ENCODE results near the gene TGFA. TPM values are rescaled to one million over a fixed set of nuclear protein-coding genes. Genes with fewer than 3 reads are reported as not detected.
A peak's percentile ranks its signal among the peaks of the same experiment; 100 is the strongest.

TGFA gene
- total and polyA plus RNA-seq, 4 donors: 1.1 to 2.9 (median 1.7) TPM

DNA sequence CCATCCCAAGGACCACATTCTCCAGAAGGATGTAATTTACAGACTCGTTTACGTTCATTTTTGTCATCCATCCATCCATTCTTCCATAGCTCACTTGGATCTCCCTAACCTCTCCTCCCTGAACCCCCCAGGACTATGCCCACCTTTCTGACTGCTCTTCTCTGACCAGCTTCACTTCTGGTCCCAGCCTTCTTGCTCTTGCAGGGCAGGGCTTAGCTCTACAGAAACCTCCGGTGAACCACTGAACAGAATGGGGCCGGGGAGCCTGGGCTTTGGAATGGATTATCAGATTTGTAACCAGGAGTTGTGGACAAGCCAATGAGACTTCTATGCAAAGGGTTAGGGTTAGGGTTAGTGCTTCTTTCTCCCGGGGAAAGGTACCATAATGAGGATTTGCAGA is 95.0 kb downstream of the TGFA start:
- H3K27ac ChIP-seq (ENCODE audit: low read depth in 1 of 2, low read length in 2 of 2): no peak overlapping the region
- WGBS: 87% methylated on average over 5 of the region's 5 CpGs
- TF ChIP-seq HNF4A (conservative IDR thresholded peaks at IDR 0.05) (no peak), JUND (IDR thresholded peaks at IDR 0.05) (no peak), TAF1 (conservative IDR thresholded peaks at IDR 0.05) (no peak), YY1 (IDR thresholded peaks at IDR 0.05) (no peak), EGR1 (IDR thresholded peaks at IDR 0.05; ENCODE audit: low read depth in 2 of 2) (no peak), GABPA (IDR thresholded peaks at IDR 0.05 in 1 of 2, conservative IDR thresholded peaks at IDR 0.05 in 1 of 2) (no peak), RAD21 (IDR thresholded peaks at IDR 0.05) (no peak)
- TF ChIP-seq, protein P1, sequence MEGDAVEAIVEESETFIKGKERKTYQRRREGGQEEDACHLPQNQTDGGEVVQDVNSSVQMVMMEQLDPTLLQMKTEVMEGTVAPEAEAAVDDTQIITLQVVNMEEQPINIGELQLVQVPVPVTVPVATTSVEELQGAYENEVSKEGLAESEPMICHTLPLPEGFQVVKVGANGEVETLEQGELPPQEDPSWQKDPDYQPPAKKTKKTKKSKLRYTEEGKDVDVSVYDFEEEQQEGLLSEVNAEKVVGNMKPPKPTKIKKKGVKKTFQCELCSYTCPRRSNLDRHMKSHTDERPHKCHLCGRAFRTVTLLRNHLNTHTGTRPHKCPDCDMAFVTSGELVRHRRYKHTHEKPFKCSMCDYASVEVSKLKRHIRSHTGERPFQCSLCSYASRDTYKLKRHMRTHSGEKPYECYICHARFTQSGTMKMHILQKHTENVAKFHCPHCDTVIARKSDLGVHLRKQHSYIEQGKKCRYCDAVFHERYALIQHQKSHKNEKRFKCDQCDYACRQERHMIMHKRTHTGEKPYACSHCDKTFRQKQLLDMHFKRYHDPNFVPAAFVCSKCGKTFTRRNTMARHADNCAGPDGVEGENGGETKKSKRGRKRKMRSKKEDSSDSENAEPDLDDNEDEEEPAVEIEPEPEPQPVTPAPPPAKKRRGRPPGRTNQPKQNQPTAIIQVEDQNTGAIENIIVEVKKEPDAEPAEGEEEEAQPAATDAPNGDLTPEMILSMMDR (IDR thresholded peaks at IDR 0.05; ENCODE audit: low read depth, low read length, missing input control): no peak
- no peak for DNase-seq (ENCODE audit: low spot score)
- no peaks in the 10 kb centered on the region for H3K4me1 ChIP-seq (ENCODE audit: control insufficient read depth in 4 of 4, insufficient read depth in 4 of 4, low read length in 3 of 4)
- no peaks in the 10 kb centered on the region for H3K9me3 ChIP-seq (ENCODE audit: control insufficient read depth in 4 of 4, low read length in 3 of 4)
- H3K27me3 ChIP-seq (ENCODE audit: control insufficient read depth in 4 of 4, insufficient read depth in 4 of 4, low read length in 3 of 4): no peaks in the 10 kb centered on the region
- no peak overlapping the region for H3K9ac ChIP-seq (ENCODE audit: low read depth in 1 of 2, low read length in 2 of 2)
- no peak overlapping the region for H3K4me3 ChIP-seq (ENCODE audit: low read depth in 1 of 3, low read length in 3 of 3)
- no peaks in the 10 kb centered on the region for H3K36me3 ChIP-seq (ENCODE audit: control insufficient read depth in 4 of 4, insufficient read depth in 3 of 4, low read depth in 1 of 4, low read length in 3 of 4)

- peak; percentile 12 for DNase-seq (ENCODE audit: low spot score)
- Histone ChIP-seq H3K4me1 (ENCODE audit: control insufficient read depth in 4 of 4, insufficient read depth in 4 of 4, low read length in 3 of 4) (no peaks in the 10 kb centered on the region), H3K4me3 (ENCODE audit: low read depth in 1 of 3, low read length in 3 of 3) (no peak overlapping the region), H3K27ac (ENCODE audit: low read depth in 1 of 2, low read length in 2 of 2) (no peak overlapping the region), H3K36me3 (ENCODE audit: control insufficient read depth in 4 of 4, insufficient read depth in 3 of 4, low read depth in 1 of 4, low read length in 3 of 4) (no peaks in the 10 kb centered on the region), H3K9me3 (ENCODE audit: control insufficient read depth in 4 of 4, low read length in 3 of 4) (no peaks in the 10 kb centered on the region), H3K27me3 (ENCODE audit: control insufficient read depth in 4 of 4, insufficient read depth in 4 of 4, low read length in 3 of 4) (no peaks in the 10 kb centered on the region), H3K9ac (ENCODE audit: low read depth in 1 of 2, low read length in 2 of 2) (no peak overlapping the region)
- TF ChIP-seq JUND (IDR thresholded peaks at IDR 0.05) (no peak), RXRA (IDR thresholded peaks at IDR 0.05) (no peak), GABPA (IDR thresholded peaks at IDR 0.05 in 1 of 2, conservative IDR thresholded peaks at IDR 0.05 in 1 of 2) (no peak)
- WGBS: 84% methylated on average over 10 of the region's 10 CpGs
These were observed 96.8 kb downstream of the TGFA start for GRCh38 chr2:70456585-70457495.

GRCh38 chr2:70454936-70455544 is 98.6 kb downstream of the TGFA start:
- DNase-seq (ENCODE audit: low spot score): no peak
- no peaks in the 10 kb centered on the region for H3K27me3 ChIP-seq (ENCODE audit: control insufficient read depth in 4 of 4, insufficient read depth in 4 of 4, low read length in 3 of 4)
- peaks cover 0 to 2% (median 0%) of the 10 kb centered on the region in 4 donors for H3K4me1 ChIP-seq (ENCODE audit: control insufficient read depth in 4 of 4, insufficient read depth in 4 of 4, low read length in 3 of 4)
- H3K36me3 ChIP-seq (ENCODE audit: control insufficient read depth in 4 of 4, insufficient read depth in 3 of 4, low read depth in 1 of 4, low read length in 3 of 4): no peaks in the 10 kb centered on the region
- H3K9ac ChIP-seq (ENCODE audit: low read depth in 1 of 2, low read length in 2 of 2): no peak overlapping the region
- no peak overlapping the region for H3K4me3 ChIP-seq (ENCODE audit: low read depth in 1 of 3, low read length in 3 of 3)
- no peaks in the 10 kb centered on the region for H3K9me3 ChIP-seq (ENCODE audit: control insufficient read depth in 4 of 4, low read length in 3 of 4)
- WGBS: 81% methylated on average over 3 of the region's 3 CpGs
- no peak for TF ChIP-seq EGR1 (IDR thresholded peaks at IDR 0.05; ENCODE audit: low read depth in 2 of 2)
- no peak for TF ChIP-seq FOXA1 (IDR thresholded peaks at IDR 0.05)
- TF ChIP-seq YY1 (IDR thresholded peaks at IDR 0.05): no peak
- no peak for TF ChIP-seq HNF4A (conservative IDR thresholded peaks at IDR 0.05)
- no peak for TF ChIP-seq JUND (IDR thresholded peaks at IDR 0.05)
- no peak for TF ChIP-seq SP1 (IDR thresholded peaks at IDR 0.05)
- no peak for TF ChIP-seq RAD21 (IDR thresholded peaks at IDR 0.05)
- no peak for TF ChIP-seq RXRA (IDR thresholded peaks at IDR 0.05)
- TF ChIP-seq, protein P2, sequence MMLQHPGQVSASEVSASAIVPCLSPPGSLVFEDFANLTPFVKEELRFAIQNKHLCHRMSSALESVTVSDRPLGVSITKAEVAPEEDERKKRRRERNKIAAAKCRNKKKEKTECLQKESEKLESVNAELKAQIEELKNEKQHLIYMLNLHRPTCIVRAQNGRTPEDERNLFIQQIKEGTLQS (IDR thresholded peaks at IDR 0.05): no peak
- no peak for TF ChIP-seq HNF4G (IDR thresholded peaks at IDR 0.05)
- no peak for TF ChIP-seq TAF1 (conservative IDR thresholded peaks at IDR 0.05)
- no peak for TF ChIP-seq NR2F2 (IDR thresholded peaks at IDR 0.05)
- TF ChIP-seq, protein P1 (IDR thresholded peaks at IDR 0.05; ENCODE audit: low read depth, low read length, missing input control): no peak
- H3K27ac ChIP-seq (ENCODE audit: low read depth in 1 of 2, low read length in 2 of 2): no peak overlapping the region

Data from liver (tissue), 9 donors.